HCT116 (cell line): ENCODE measurements around the gene KIF21B. TPM values are rescaled to one million over a fixed set of nuclear protein-coding genes. Genes with fewer than 3 reads are reported as not detected.

ENCODE experiments used
- ATAC-seq: fragments of 200-7000 bp; cut with Tn5 transposase; 2 replicates; pipeline ENCODE4 v1.9.1; 2020; ENCODE audit warnings: mild to moderate bottlenecking, moderate library complexity
- BruUV-seq: library from RNA; stranded (reverse); fragments of 400-500 nt; replicated peaks from 2 replicates; lab custom pipeline; 2021; lab: Mats Ljungman, UMichigan
- CTCF ChIA-PET: fragments of 300-600 bp; sonication (Branson Sonifier 250); formaldehyde crosslinking; loops from one replicate; lab custom pipeline; 2021; ENCODE audit warnings: antibody characterized with exemption; lab: Charles Lee
- POLR2A ChIA-PET: fragments of 300-600, 350-600 bp; sonication (Branson Sonifier 250); formaldehyde crosslinking; loops from one replicate; lab custom pipeline; 2021; ENCODE audit warnings: antibody characterized with exemption; lab: Charles Lee
- RAD21 ChIA-PET, 2 experiments: fragments of 300-600 bp; sonication (Branson Sonifier 250); formaldehyde crosslinking; loops; one replicate each; lab custom pipeline; 2023; ENCODE audit warnings: low total read pairs in 2 of 2; ENCODE audit not compliant: uncharacterized antibody in 2 of 2, unreplicated experiment in 2 of 2, low non-redundant PET in 1 of 2; lab: Charles Lee
- DNase-seq: peaks from one replicate; pipeline ENCODE4 v3.0.0-alpha.2; 2010; ENCODE audit warnings: low read depth, low spot score
- H2AFZ ChIP-seq: fragments of 200-600 bp; shearing (Covaris generic), sonication (generic); 2 replicates; pipeline ENCODE4 v1.6.1; 2017; ENCODE audit warnings: low read depth, mixed run types, mixed read lengths, antibody characterized with exemption, low read length; ENCODE audit not compliant: poor library complexity, severe bottlenecking
- H3K27ac ChIP-seq: 2 replicates; pipeline ENCODE4 v1.5.1; 2012; ENCODE audit warnings: low read depth, low read length
- H3K27me3 ChIP-seq: fragments of 200-600 bp; sonication (generic); 2 replicates; pipeline ENCODE4 v1.6.1; 2016; ENCODE audit warnings: mixed run types, low read length, mixed read lengths; ENCODE audit not compliant: insufficient read depth
- H3K36me3 ChIP-seq, 2 experiments: fragments of 200-500 bp in 1 of 2; fragments of 200-600 bp in 1 of 2; sonication (Bioruptor generic) in 1 of 2; sonication (generic) in 1 of 2; 2 replicates each; pipeline versions ENCODE4 v1.5.1 to v1.6.1; 2014 to 2016; ENCODE audit warnings: low read length in 2 of 2, inconsistent platforms in 1 of 2, mixed read lengths in 1 of 2, mixed run types in 1 of 2; ENCODE audit not compliant: insufficient read depth in 2 of 2, control insufficient read depth in 1 of 2
- H3K4me1 ChIP-seq, 2 experiments: fragments of 200-600 bp in 1 of 2; sonication (generic) in 1 of 2; 2 replicates each; pipeline versions ENCODE4 v1.5.1 to v1.6.1; 2012 to 2017; ENCODE audit warnings: low read length in 2 of 2, inconsistent platforms in 1 of 2, mild to moderate bottlenecking in 1 of 2, mixed read lengths in 1 of 2, mixed run types in 1 of 2, moderate library complexity in 1 of 2; ENCODE audit not compliant: insufficient read depth in 2 of 2, control insufficient read depth in 1 of 2
- H3K4me2 ChIP-seq: fragments of 200-600 bp; sonication (generic); 2 replicates; pipeline ENCODE4 v1.6.1; 2017; ENCODE audit warnings: mixed run types, low read length, mixed read lengths
- H3K4me3 ChIP-seq, 2 experiments: fragments of 200-600 bp in 1 of 2; sonication (generic) in 1 of 2; replicated peaks in 1 of 2; 2 replicates each; pipeline ENCODE4 v1.5.1; 2011 to 2016; ENCODE audit warnings: low read length in 2 of 2, control low read depth in 1 of 2, low read depth in 1 of 2, mild to moderate bottlenecking in 1 of 2, mixed read lengths in 1 of 2, mixed run types in 1 of 2
- H3K79me2 ChIP-seq: fragments of 200-600 bp; sonication (generic); 2 replicates; pipeline ENCODE4 v1.6.1; 2017; ENCODE audit warnings: mild to moderate bottlenecking, mixed run types, low read length, moderate library complexity, mixed read lengths; ENCODE audit not compliant: insufficient read depth
- H3K9ac ChIP-seq: fragments of 200-600 bp; sonication (generic); 2 replicates; pipeline ENCODE4 v1.6.1; 2016; ENCODE audit warnings: low read length, mixed read lengths
- H3K9me2 ChIP-seq: fragments of 200-600 bp; sonication (generic), shearing (Covaris generic); 2 replicates; pipeline ENCODE4 v1.6.1; 2017; ENCODE audit warnings: mixed run types, mild to moderate bottlenecking, moderate library complexity; ENCODE audit not compliant: insufficient read depth
- H3K9me3 ChIP-seq, 2 experiments: fragments of 200-500 bp in 1 of 2; fragments of 200-600 bp in 1 of 2; sonication (Bioruptor generic) in 1 of 2; sonication (generic) in 1 of 2; 2 replicates each; pipeline ENCODE4 v1.6.1; 2014 to 2017; ENCODE audit warnings: low read length in 2 of 2, mixed read lengths in 2 of 2, inconsistent platforms in 1 of 2, low read depth in 1 of 2, mild to moderate bottlenecking in 1 of 2, mixed run types in 1 of 2, moderate library complexity in 1 of 2; ENCODE audit not compliant: control insufficient read depth in 1 of 2, insufficient read depth in 1 of 2
- H4K20me1 ChIP-seq: fragments of 200-600 bp; sonication (generic), shearing (Covaris generic); 2 replicates; pipeline ENCODE4 v1.6.1; 2017; ENCODE audit warnings: mixed run types, mild to moderate bottlenecking, moderate library complexity; ENCODE audit not compliant: insufficient read depth
- EGR1 ChIP-seq: IDR thresholded peaks from 2 replicates; pipeline ENCODE4 v1.6.1; 2012; ENCODE audit warnings: low read depth
- ELF1 ChIP-seq: IDR thresholded peaks from 2 replicates; pipeline ENCODE4 v1.6.1; 2012; ENCODE audit warnings: low read depth, borderline replicate concordance
- EZH2 ChIP-seq: fragments of 200-600 bp; sonication (generic); IDR thresholded peaks from 2 replicates; pipeline ENCODE4 v1.6.1; 2017; ENCODE audit warnings: antibody characterized with exemption, mixed run types
- FOSL1 ChIP-seq: IDR thresholded peaks from 2 replicates; pipeline ENCODE4 v1.6.1; 2012; ENCODE audit warnings: low read depth
- JUND ChIP-seq: IDR thresholded peaks from 2 replicates; pipeline ENCODE4 v1.6.1; 2012
- POLR2AphosphoS5 ChIP-seq: IDR thresholded peaks from 2 replicates; pipeline ENCODE4 v1.6.1; 2011; ENCODE audit warnings: mild to moderate bottlenecking, low read depth, low read length, moderate library complexity
- SIN3A ChIP-seq: IDR thresholded peaks from 2 replicates; pipeline ENCODE4 v1.6.1; 2012; ENCODE audit warnings: low read depth
- SP1 ChIP-seq: IDR thresholded peaks from 2 replicates; pipeline ENCODE4 v1.6.1; 2012; ENCODE audit warnings: low read depth
- intact Hi-C: fragments of 100-400 bp; cut with micrococcal nuclease; formaldehyde crosslinking; loops from 2 replicates; pipeline ENCODE4 v1.10.0; 2022
- total RNA-seq: library from RNA; stranded (reverse); gene quantifications from one replicate; pipeline ENCODE4 v1.2.1, GENCODE V29; 2021; ENCODE audit not compliant: unreplicated experiment
- TF ChIP-seq, protein P1 (sequence below): IDR thresholded peaks from 2 replicates; pipeline ENCODE4 v1.6.1; 2012; ENCODE audit warnings: low read depth
- TF ChIP-seq, protein P2 (sequence below): IDR thresholded peaks from 2 replicates; pipeline ENCODE4 v1.6.1; 2012
- TF ChIP-seq, protein P3 (sequence below), 3 experiments: fragments of 200-600 bp in 1 of 3; sonication (generic) in 1 of 3; IDR thresholded peaks in 2 of 3; conservative IDR thresholded peaks in 1 of 3; 2 replicates each; pipeline ENCODE4 v1.5.1; 2012 to 2017; ENCODE audit warnings: low read depth in 2 of 3, low read length in 2 of 3, antibody characterized with exemption in 1 of 3, borderline replicate concordance in 1 of 3, control low read depth in 1 of 3, mild to moderate bottlenecking in 1 of 3, mixed read lengths in 1 of 3, mixed run types in 1 of 3, moderate library complexity in 1 of 3; ENCODE audit not compliant: insufficient read depth in 1 of 3
- TF ChIP-seq, protein P4 (sequence below): IDR thresholded peaks from 2 replicates; pipeline ENCODE4 v1.6.1; 2011; ENCODE audit warnings: mild to moderate bottlenecking, low read length, moderate library complexity; ENCODE audit not compliant: insufficient replicate concordance; ENCODE audit errors: extremely low read depth

Gene KIF21B
- total RNA-seq, 1 experiment from 2014 or later, result 6.1 TPM

DNA sequence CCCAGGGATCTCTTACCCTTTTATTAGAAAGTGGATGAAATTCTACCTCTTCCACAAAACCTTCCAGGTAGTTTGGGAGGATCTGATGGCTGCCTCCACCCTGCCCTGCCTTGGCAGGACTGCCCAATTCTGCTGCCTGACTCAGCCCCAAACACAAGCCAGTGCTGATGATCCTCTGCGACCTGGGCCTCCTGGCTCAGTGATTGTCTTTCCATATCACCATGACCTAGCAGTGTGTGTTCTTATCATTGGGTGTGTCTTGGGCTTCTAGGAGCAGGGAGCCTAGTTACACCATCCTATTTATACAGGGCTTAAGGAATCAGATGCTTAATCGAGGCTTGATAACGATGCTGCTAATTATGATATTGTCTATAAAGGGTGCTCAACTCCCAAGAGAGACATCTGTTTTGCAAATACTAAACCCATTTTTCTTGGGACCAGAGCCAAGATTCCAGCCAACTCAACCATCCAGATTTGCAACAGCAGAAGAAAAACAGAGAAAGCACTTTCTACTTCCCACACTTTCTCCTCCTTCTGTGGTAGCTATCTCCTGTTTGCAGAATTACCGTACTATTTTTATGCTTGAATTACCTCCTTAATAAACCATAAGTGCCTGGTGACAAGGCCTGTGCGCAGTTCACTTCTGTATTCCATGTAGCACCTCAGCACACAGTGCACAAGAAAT is 36.5 kb upstream of the KIF21B start:
- no peak overlapping the region for H3K27ac ChIP-seq
- TF ChIP-seq, protein P1, sequence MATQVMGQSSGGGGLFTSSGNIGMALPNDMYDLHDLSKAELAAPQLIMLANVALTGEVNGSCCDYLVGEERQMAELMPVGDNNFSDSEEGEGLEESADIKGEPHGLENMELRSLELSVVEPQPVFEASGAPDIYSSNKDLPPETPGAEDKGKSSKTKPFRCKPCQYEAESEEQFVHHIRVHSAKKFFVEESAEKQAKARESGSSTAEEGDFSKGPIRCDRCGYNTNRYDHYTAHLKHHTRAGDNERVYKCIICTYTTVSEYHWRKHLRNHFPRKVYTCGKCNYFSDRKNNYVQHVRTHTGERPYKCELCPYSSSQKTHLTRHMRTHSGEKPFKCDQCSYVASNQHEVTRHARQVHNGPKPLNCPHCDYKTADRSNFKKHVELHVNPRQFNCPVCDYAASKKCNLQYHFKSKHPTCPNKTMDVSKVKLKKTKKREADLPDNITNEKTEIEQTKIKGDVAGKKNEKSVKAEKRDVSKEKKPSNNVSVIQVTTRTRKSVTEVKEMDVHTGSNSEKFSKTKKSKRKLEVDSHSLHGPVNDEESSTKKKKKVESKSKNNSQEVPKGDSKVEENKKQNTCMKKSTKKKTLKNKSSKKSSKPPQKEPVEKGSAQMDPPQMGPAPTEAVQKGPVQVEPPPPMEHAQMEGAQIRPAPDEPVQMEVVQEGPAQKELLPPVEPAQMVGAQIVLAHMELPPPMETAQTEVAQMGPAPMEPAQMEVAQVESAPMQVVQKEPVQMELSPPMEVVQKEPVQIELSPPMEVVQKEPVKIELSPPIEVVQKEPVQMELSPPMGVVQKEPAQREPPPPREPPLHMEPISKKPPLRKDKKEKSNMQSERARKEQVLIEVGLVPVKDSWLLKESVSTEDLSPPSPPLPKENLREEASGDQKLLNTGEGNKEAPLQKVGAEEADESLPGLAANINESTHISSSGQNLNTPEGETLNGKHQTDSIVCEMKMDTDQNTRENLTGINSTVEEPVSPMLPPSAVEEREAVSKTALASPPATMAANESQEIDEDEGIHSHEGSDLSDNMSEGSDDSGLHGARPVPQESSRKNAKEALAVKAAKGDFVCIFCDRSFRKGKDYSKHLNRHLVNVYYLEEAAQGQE, result no peak
- no peak for TF ChIP-seq SIN3A
- TF ChIP-seq EGR1, result no peak
- TF ChIP-seq SP1, result no peak
- TF ChIP-seq EZH2, result no peak
- no peak for TF ChIP-seq FOSL1
- TF ChIP-seq, protein P2, sequence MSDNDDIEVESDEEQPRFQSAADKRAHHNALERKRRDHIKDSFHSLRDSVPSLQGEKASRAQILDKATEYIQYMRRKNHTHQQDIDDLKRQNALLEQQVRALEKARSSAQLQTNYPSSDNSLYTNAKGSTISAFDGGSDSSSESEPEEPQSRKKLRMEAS, result no peak
- TF ChIP-seq, protein P3, sequence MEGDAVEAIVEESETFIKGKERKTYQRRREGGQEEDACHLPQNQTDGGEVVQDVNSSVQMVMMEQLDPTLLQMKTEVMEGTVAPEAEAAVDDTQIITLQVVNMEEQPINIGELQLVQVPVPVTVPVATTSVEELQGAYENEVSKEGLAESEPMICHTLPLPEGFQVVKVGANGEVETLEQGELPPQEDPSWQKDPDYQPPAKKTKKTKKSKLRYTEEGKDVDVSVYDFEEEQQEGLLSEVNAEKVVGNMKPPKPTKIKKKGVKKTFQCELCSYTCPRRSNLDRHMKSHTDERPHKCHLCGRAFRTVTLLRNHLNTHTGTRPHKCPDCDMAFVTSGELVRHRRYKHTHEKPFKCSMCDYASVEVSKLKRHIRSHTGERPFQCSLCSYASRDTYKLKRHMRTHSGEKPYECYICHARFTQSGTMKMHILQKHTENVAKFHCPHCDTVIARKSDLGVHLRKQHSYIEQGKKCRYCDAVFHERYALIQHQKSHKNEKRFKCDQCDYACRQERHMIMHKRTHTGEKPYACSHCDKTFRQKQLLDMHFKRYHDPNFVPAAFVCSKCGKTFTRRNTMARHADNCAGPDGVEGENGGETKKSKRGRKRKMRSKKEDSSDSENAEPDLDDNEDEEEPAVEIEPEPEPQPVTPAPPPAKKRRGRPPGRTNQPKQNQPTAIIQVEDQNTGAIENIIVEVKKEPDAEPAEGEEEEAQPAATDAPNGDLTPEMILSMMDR (IDR thresholded peaks at IDR 0.05 in 2 of 3, conservative IDR thresholded peaks at IDR 0.05 in 1 of 3; ENCODE audit: borderline replicate concordance in 1 of 3, insufficient read depth in 1 of 3, low read depth in 2 of 3, low read length in 2 of 3), result no peak
- TF ChIP-seq JUND, result no peak
- TF ChIP-seq, protein P4, sequence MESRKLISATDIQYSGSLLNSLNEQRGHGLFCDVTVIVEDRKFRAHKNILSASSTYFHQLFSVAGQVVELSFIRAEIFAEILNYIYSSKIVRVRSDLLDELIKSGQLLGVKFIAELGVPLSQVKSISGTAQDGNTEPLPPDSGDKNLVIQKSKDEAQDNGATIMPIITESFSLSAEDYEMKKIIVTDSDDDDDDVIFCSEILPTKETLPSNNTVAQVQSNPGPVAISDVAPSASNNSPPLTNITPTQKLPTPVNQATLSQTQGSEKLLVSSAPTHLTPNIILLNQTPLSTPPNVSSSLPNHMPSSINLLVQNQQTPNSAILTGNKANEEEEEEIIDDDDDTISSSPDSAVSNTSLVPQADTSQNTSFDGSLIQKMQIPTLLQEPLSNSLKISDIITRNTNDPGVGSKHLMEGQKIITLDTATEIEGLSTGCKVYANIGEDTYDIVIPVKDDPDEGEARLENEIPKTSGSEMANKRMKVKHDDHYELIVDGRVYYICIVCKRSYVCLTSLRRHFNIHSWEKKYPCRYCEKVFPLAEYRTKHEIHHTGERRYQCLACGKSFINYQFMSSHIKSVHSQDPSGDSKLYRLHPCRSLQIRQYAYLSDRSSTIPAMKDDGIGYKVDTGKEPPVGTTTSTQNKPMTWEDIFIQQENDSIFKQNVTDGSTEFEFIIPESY, result no peak
- TF ChIP-seq POLR2AphosphoS5, result no peak
- TF ChIP-seq ELF1, result no peak
- no peaks in the 10 kb centered on the region for H3K9me3 ChIP-seq
- H3K79me2 ChIP-seq, result no peaks in the 10 kb centered on the region
- H3K9ac ChIP-seq, result no peak overlapping the region
- H3K9me2 ChIP-seq, result no peaks in the 10 kb centered on the region
- no peaks in the 10 kb centered on the region for H3K4me1 ChIP-seq
- intact Hi-C loops, result no loop called here
- ChIA-PET RAD21 (no interaction called here), POLR2A (no interaction called here), CTCF (no interaction called here)
- no TSS peak for BruUV-seq
- no peak overlapping the region for H3K4me3 ChIP-seq
- H2AFZ ChIP-seq, result no peak overlapping the region
- no peaks in the 10 kb centered on the region for H3K36me3 ChIP-seq
- DNase-seq, result no peak
- 0 out of 2 replicates have a peak, but pooled peaks cover 5% of the 10 kb centered on the region for H3K27me3 ChIP-seq
- ATAC-seq, result no peak
- H4K20me1 ChIP-seq, result no peaks in the 10 kb centered on the region
- no peak overlapping the region for H3K4me2 ChIP-seq
